Loucy (cell line): Measurements from ENCODE around the gene KCNQ4.

ENCODE experiments used
- CTCF ChIP-seq: fragments of 200-600 bp; sonication (generic); conservative IDR thresholded peaks from 2 replicates; pipeline ENCODE4 v1.5.1; 2014; ENCODE audit warnings: mild to moderate bottlenecking, antibody characterized with exemption, low read length
- EZH2phosphoT487 ChIP-seq: fragments of 200-600 bp; IDR thresholded peaks from 2 replicates; pipeline ENCODE4 v1.6.1; 2018; ENCODE audit warnings: antibody characterized with exemption, mild to moderate bottlenecking, moderate library complexity, borderline replicate concordance

- TF ChIP-seq CTCF: no peak
- TF ChIP-seq EZH2phosphoT487: no peak
Observed at GRCh38 chr1:40802742-40803113, 19.1 kb downstream of the KCNQ4 start.
